A673 (cell line): ENCODE measurements around the gene KPNA1. TPM values are rescaled to one million over a fixed set of nuclear protein-coding genes. Genes with fewer than 3 reads are reported as not detected.

Source experiments
- BruUV-seq: library from RNA; stranded (reverse); fragments of 400-500 nt; replicated peaks from 2 replicates; lab custom pipeline; 2021; lab: Mats Ljungman, UMichigan
- CTCF ChIA-PET: fragments of 300-600 bp; sonication (Branson Sonifier 250); formaldehyde crosslinking; loops from one replicate; lab custom pipeline; 2022; ENCODE audit warnings: antibody characterized with exemption; lab: Charles Lee
- POLR2A ChIA-PET: fragments of 300-600 bp; sonication (Branson Sonifier 250); formaldehyde crosslinking; loops from one replicate; lab custom pipeline; 2022; ENCODE audit warnings: antibody characterized with exemption; ENCODE audit not compliant: low non-redundant PET; lab: Charles Lee
- DNase-seq: peaks from one replicate; pipeline ENCODE4 v3.0.0-alpha.2; 2015; ENCODE audit warnings: low spot score
- H3K27ac ChIP-seq: fragments of 200-600 bp; sonication (generic); 2 replicates; pipeline ENCODE4 v1.5.1; 2016; ENCODE audit warnings: mixed run types, low read depth, mild to moderate bottlenecking, mixed read lengths, antibody characterized with exemption, low read length; ENCODE audit not compliant: poor library complexity, severe bottlenecking
- H3K27me3 ChIP-seq: fragments of 200-600 bp; sonication (generic); replicated peaks from 2 replicates; pipeline ENCODE4 v1.6.1; 2017; ENCODE audit warnings: mixed run types, low read depth, mild to moderate bottlenecking, mixed read lengths, antibody characterized with exemption, low read length; ENCODE audit not compliant: insufficient read depth, poor library complexity
- H3K36me3 ChIP-seq: fragments of 200-600 bp; sonication (generic); 2 replicates; pipeline ENCODE4 v1.6.1; 2016; ENCODE audit warnings: mixed run types, mild to moderate bottlenecking, mixed read lengths, antibody characterized with exemption, low read length; ENCODE audit not compliant: insufficient read depth, poor library complexity, severe bottlenecking
- H3K4me1 ChIP-seq: fragments of 200-600 bp; sonication (generic); 2 replicates; pipeline ENCODE4 v1.6.1; 2017; ENCODE audit warnings: mixed run types, mild to moderate bottlenecking, mixed read lengths, antibody characterized with exemption, low read length; ENCODE audit not compliant: insufficient read depth, poor library complexity, severe bottlenecking
- H3K4me3 ChIP-seq: fragments of 200-600 bp; sonication (generic); 2 replicates; pipeline ENCODE4 v1.5.1; 2016; ENCODE audit warnings: low read depth, mixed run types, mild to moderate bottlenecking, mixed read lengths, low read length; ENCODE audit not compliant: poor library complexity, severe bottlenecking
- H3K9me3 ChIP-seq: fragments of 200-600 bp; sonication (generic); 2 replicates; pipeline ENCODE4 v1.6.1; 2016; ENCODE audit warnings: mixed run types, low read depth, mild to moderate bottlenecking, mixed read lengths, antibody characterized with exemption, low read length; ENCODE audit not compliant: poor library complexity, severe bottlenecking
- EZH2 ChIP-seq: fragments of 200-600 bp; sonication (generic); IDR thresholded peaks from 2 replicates; pipeline ENCODE4 v1.6.1; 2017; ENCODE audit warnings: borderline replicate concordance, low read depth, mild to moderate bottlenecking, mixed read lengths, antibody characterized with exemption, low read length; ENCODE audit not compliant: poor library complexity, severe bottlenecking
- intact Hi-C: fragments of 100-400 bp; cut with micrococcal nuclease; formaldehyde crosslinking; loops from one replicate; pipeline ENCODE4 v1.10.0; 2022; ENCODE audit not compliant: unreplicated experiment
- total RNA-seq: library from RNA; stranded (reverse); gene quantifications from 2 replicates; pipeline ENCODE4 v1.2.3, GENCODE V29; 2021
- TF ChIP-seq, protein P1 (sequence below): fragments of 300-800, 200-600 bp; sonication (generic); conservative IDR thresholded peaks from 2 replicates; pipeline ENCODE4 v1.5.1; 2017; ENCODE audit warnings: low read depth, mild to moderate bottlenecking, antibody characterized with exemption, low read length, moderate library complexity, mixed read lengths

Gene KPNA1
- total RNA-seq, 1 experiment from 2014 or later = 110 TPM

DNA sequence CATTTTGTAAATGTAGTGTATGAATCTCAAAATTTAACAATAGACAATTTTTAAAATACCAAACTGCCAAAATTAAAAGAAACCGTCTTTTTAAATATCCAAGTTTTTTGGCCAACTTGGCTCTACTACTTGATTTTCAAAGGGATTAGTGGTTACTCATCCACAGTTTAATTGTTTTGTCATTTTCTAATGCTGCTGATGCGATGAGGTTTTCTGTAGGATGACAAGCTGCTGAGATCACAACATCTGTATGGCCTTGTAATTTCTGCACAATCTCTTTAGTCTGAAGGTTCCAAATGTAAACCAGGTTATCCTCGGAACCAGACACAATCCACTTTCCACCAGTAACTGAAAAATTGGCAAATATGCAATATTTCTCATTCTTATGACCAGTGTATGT lies 100.3 kb downstream of the KPNA1 start:
- BruUV-seq = no TSS peak
- no peaks in the 10 kb centered on the region for H3K9me3 ChIP-seq
- CTCF ChIA-PET = no interaction called here
- POLR2A ChIA-PET = no interaction called here
- H3K27me3 ChIP-seq = no peaks in the 10 kb centered on the region
- no peak for DNase-seq
- H3K4me1 ChIP-seq = peaks cover 8% of the 10 kb centered on the region
- TF ChIP-seq EZH2 = no peak
- TF ChIP-seq, protein P1, sequence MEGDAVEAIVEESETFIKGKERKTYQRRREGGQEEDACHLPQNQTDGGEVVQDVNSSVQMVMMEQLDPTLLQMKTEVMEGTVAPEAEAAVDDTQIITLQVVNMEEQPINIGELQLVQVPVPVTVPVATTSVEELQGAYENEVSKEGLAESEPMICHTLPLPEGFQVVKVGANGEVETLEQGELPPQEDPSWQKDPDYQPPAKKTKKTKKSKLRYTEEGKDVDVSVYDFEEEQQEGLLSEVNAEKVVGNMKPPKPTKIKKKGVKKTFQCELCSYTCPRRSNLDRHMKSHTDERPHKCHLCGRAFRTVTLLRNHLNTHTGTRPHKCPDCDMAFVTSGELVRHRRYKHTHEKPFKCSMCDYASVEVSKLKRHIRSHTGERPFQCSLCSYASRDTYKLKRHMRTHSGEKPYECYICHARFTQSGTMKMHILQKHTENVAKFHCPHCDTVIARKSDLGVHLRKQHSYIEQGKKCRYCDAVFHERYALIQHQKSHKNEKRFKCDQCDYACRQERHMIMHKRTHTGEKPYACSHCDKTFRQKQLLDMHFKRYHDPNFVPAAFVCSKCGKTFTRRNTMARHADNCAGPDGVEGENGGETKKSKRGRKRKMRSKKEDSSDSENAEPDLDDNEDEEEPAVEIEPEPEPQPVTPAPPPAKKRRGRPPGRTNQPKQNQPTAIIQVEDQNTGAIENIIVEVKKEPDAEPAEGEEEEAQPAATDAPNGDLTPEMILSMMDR = no peak
- H3K4me3 ChIP-seq = no peak overlapping the region
- peaks cover 10% of the 10 kb centered on the region for H3K36me3 ChIP-seq
- intact Hi-C loops = loop anchor here (10.0 kb wide), 1 partner anchor 870 kb away; the partner anchor contains the start of gene POLQ
- no peak overlapping the region for H3K27ac ChIP-seq

DNA sequence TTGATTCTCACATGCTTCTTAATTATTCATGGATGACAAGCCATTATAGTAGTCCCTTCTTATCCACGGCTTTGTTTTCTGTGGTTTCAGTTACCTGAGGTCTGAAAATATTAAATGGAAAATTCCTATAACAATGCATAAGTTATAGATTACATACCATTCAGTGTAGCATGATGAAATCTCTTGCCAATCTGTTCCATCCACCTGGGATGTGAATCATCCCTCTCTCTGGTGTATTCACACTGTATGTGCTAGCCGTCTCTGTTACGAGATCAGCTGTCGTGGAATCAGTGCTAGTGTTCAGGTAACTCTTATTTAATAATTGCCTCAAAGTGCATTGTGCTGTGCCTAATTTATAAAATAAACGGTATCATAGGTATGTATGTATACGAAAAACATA lies 104.1 kb downstream of the KPNA1 start:
- no peak for DNase-seq

DNA sequence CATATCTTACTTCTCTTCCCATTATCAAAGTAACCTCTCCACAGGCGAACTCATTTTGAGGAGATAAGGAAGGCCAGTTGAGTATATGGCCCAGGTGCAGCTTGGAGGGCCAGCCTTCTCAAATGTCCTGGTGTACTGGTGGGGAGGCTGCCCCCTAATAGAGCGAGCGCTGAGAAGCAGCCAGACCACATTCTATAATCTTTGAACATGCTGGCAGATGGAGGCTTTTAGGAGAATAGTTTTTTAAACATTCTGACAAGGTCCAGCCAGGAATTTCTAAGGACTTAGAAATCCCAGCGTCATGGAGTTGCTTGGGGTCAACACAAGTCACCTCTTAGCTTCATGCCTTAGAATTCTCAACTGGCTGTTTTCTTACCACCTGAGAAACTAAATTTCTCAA lies 104.6 kb downstream of the KPNA1 start:
- Histone ChIP-seq H3K27me3 (no peaks in the 10 kb centered on the region), H3K9me3 (no peaks in the 10 kb centered on the region), H3K4me1 (peaks cover 5% of the 10 kb centered on the region), H3K27ac (no peak overlapping the region), H3K36me3 (peaks cover 22% of the 10 kb centered on the region), H3K4me3 (no peak overlapping the region)
- BruUV-seq = no TSS peak
- intact Hi-C loops = loop anchor here (10.0 kb wide), 1 partner anchor 865 kb away; the partner anchor contains the start of gene POLQ
- ChIA-PET POLR2A (no interaction called here), CTCF (no interaction called here)
- no peak for TF ChIP-seq EZH2
- TF ChIP-seq, protein P1 = no peak
- DNase-seq = no peak

More for the DNA sequence above, 104.1 kb downstream of the KPNA1 start:
- no peak for TF ChIP-seq EZH2
- CTCF ChIA-PET = no interaction called here
- intact Hi-C loops = loop anchor here (10.0 kb wide), 1 partner anchor 866 kb away; the partner anchor contains the start of gene POLQ
- H3K27ac ChIP-seq = no peak overlapping the region
- no peak overlapping the region for H3K4me3 ChIP-seq
- peaks cover 8% of the 10 kb centered on the region for H3K4me1 ChIP-seq
- BruUV-seq = no TSS peak
- H3K36me3 ChIP-seq = peaks cover 22% of the 10 kb centered on the region
- H3K9me3 ChIP-seq = no peaks in the 10 kb centered on the region
- POLR2A ChIA-PET = no interaction called here
- H3K27me3 ChIP-seq = no peaks in the 10 kb centered on the region

DNA sequence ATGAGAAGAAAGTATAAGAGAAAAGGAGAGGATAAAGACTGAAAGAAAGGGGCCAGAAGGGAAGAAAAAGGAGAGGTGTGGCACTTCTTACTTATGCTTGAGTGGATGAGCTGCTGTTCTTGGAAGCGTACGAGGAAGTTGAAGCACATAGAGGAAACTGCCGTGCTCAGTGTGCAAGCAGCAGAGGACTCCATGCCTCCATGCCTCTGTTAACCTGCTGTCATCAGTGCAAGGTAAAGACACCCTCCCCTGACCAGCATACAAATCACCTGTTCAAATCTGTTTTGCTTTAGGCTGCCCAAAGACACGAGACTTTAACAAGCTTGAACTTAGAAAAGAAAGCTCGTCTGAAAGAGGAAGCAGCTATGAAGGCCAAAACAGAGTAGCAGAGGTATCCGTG lies 105.3 kb downstream of the KPNA1 start:
- BruUV-seq = no TSS peak
- DNase-seq = no peak
- H3K27ac ChIP-seq = no peak overlapping the region
- intact Hi-C loops = no loop called here
- no peaks in the 10 kb centered on the region for H3K4me1 ChIP-seq
- H3K27me3 ChIP-seq = no peaks in the 10 kb centered on the region
- H3K4me3 ChIP-seq = no peak overlapping the region
- H3K36me3 ChIP-seq = peaks cover 28% of the 10 kb centered on the region
- no peaks in the 10 kb centered on the region for H3K9me3 ChIP-seq
- TF ChIP-seq, protein P1 = no peak
- TF ChIP-seq EZH2 = no peak
- POLR2A ChIA-PET = no interaction called here
- CTCF ChIA-PET = no interaction called here
